NCI-H1694 treated with DMSO at 0.1 percent for 48 hours (cell line): Measurements from ENCODE around the gene HNRNPU.
A peak's percentile ranks its signal among the peaks of the same experiment; 100 is the strongest.

ENCODE experiments used
- DNase-seq: peaks from one replicate; lab custom pipeline; 2025; lab: John Stamatoyannopoulos, UW

HNRNPU gene

GRCh38 chr1:244862699-244863490 lies 1.4 kb downstream of the HNRNPU start:
- peak; percentile 88 for DNase-seq

GRCh38 chr1:244862354-244862698 lies 2.0 kb downstream of the HNRNPU start:
- DNase-seq: peak; percentile 27

DNA sequence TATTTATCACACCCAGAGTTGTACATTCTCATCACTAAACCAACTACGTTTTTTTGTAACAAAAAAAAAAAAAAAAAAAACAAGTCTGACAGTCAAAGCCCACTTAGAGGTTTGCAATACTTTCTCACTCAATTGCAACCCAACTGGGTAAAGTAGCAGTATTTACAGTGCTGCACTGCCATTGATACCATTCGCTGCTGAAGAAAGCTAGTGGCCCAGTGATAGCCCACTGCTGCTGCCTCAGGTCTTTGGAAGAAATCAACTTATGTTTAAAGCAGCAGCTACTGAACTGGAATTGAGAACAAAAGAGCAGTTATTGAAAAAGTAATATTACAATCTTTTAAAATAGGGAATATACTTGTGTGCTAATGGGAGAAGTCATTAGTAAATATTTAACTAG lies 2.7 kb downstream of the HNRNPU start:
- no peak for DNase-seq

- DNase-seq: no peak
These were observed 3.3 kb downstream of the HNRNPU start for GRCh38 chr1:244860914-244861610.

DNA sequence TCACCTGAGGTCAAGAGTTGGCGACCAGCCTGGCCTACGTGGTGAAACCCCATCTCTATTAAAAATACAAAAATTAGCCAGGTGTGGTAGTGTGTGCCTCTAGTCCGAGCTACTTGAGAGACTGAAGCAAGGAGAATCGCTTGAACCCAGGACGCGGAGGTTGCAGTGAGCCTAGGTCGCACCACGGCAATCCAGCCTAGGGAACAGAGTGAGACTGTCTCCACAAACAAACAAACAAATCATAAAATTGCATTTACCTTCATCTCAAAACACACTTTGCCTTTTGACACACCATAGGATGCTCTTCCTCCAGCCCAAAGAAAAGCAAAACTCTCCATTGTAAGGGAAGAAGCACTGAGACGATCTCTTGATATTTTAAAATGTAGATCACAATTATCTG lies 4.3 kb downstream of the HNRNPU start:
- DNase-seq: no peak

GRCh38 chr1:244858357-244858756 lies 6.0 kb downstream of the HNRNPU start:
- DNase-seq: no peak

GRCh38 chr1:244857761-244858160 lies 6.6 kb downstream of the HNRNPU start:
- no peak for DNase-seq

DNA sequence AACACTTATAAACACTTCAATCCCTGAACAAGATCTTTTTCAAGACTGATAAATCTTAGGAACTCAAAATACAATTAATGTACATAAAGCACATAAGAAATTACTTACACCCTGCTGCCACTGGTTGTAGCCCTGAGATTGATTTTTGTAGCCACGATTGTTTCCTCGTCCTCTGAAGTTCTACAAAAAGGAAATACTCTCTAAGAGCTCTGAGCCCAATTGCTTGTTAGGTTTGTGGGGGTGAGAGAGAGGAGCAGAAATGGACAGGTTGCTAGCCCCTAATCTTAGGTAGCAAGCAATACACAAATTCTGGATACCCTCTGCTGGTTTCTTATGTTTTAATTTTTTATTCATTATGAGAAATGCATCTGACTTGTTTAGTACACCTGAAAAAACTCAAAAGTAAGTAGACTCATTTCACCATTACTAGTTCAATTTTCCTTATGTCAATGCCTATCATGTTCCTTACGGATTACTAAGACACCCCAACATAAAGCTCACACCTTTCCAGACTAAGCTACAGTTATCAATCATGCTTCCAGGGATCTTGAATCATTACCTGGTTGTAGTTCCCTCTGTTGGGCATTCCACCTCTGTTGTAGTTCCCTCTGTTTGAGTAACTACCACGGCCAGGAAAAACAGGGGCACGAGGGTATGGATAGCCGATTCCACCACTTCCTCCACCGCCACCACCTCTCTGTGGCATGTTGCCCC lies 9.3 kb downstream of the HNRNPU start:
- DNase-seq: no peak

GRCh38 chr1:244854166-244854565 lies 10.2 kb downstream of the HNRNPU start:
- no peak for DNase-seq

DNA sequence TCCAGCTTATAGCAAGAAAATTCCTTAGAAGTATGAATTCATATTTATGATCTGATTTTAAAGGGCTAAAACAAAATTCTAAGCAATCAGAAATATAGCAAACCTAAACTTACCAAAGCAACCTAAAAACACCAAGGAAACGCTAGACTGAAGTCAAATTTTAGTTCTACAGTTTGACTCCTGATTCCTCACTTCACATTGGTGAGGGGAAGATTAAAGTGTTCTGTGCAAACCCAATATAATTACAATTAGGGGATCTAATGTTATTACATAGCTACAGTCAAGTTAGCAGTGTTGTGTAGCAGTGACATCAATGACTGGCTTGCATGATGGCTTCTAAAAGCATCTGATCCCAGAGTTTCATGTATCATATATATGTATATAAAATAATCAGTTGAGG lies 11.6 kb downstream of the HNRNPU start:
- no peak for DNase-seq

GRCh38 chr1:244851546-244852231 lies 12.7 kb downstream of the HNRNPU start:
- no peak for DNase-seq

DNA sequence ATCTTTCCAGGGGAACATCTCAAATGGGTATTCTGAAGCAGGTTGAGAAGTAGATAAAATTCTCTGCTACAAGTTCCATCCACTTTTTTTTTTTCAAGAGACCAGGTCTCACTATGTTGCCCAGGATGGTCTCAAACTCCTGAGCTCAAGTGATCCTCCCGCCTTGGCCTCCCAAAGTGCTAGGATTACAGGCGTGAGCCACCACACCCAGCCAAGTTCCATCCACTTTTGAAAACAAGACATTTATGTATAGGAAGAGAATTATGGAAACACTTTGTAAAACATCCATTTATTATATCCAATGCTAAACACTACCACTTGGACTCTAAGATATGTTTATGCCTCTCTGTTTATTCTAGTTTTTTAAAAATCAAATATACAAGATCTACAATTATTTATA lies 13.4 kb downstream of the HNRNPU start:
- DNase-seq: no peak

- no peak for DNase-seq
These were observed 14.1 kb downstream of the HNRNPU start for GRCh38 chr1:244850099-244850852.

GRCh38 chr1:244849189-244849866 lies 15.0 kb downstream of the HNRNPU start:
- no peak for DNase-seq

- DNase-seq: no peak
These were observed 17.7 kb downstream of the HNRNPU start for GRCh38 chr1:244846653-244847052.

DNA sequence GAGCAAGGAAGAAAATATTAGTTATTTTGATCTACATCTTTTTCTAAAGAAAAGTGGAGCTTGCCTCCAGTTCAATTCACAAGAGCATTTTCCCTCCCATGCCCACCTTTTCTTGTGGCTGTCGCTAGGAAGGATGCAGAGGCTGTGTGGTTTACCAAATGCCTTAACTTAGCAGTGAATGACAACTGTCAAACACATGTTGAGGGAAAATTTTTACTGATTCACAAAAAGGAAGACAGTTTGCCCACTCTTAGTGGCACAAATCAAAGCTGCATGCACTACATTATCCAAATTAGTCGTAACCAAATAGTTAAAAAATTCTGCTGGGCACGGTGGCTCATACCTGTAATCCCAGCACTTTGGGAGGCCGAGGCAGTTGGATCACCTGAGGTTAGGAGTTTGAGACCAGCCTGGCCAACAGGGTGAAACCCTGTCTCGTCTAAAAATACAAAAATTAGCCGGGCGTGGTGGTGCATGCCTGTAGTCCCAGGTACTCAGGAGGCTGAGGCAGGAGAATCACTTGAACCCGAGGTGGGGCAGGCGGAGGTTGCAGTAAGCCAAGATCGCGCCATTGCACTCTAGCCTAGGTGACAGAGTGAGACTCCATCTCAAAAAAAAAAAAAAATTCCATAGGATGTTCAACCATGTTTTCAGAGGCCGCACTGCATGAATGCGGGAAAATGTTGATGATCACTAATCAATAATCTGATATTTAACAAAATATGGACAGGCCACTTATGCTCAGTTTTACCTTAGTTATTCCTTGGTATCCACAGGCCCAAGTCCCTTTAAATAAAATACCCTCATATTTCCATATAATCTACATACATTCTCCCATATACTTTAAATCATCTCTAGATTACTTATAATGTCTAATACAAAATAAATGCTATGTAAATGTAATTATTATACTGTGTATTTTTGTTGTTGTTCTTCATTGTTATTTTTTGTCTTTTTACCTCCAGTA lies 19.9 kb downstream of the HNRNPU start:
- no peak for DNase-seq

DNA sequence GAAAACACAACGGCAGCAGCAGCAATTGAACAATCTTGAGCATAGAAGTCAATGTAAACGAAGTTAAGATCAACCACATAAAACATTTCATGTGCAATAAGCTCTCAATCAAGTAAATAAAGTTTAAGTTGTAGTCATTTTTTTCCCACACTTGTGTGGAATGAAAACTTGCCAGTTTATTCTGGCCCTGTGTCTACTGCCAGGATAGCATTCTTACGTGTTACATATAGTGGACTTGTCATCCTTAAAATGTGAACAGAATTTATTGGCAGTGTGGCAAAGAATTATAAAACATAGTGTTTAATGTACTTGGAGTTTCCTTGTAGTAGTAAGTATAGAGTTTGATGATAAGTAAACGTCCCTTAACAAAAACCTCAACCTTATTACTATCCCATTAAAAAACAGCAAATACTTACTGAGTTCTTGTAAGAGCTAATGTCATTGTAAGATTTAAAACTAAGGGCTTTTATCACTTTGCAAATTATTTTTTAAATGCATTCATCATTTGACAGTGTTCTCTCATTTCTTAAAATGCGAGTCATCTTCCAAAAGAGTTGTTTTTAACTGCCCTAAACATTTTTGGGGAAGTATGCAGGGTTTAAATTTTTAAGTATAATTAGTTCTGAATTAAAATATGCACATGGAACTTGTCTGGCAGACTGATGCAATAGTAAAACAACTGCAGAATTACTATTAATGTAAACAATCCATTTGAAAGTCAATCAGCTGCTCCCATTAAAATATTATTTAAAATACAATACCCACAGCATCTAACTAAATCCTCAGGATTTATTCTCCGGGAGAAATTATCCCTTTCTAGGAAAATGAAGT lies 21.0 kb downstream of the HNRNPU start:
- DNase-seq: no peak

- DNase-seq: no peak
These were observed 22.9 kb downstream of the HNRNPU start for GRCh38 chr1:244841273-244841927.
